ENCODE data around the gene ANTXR1. TPM values are rescaled to one million over a fixed set of nuclear protein-coding genes. Genes with fewer than 3 reads are reported as not detected.

ANTXR1 gene
- total RNA-seq, 6 donors from 2014 or later, result 11.5 to 76.4 (median 31.4) TPM

GRCh38 chr2:69013840-69014821 is 1.2 kb downstream of the ANTXR1 start:
- no peaks in the 10 kb centered on the region for H3K36me3 ChIP-seq
- peaks cover 0 to 9% (median 0%) of the 10 kb centered on the region in 4 donors for H3K27me3 ChIP-seq
- peak overlapping the region; percentile 43 to 83 (median 70) for H3K4me3 ChIP-seq
- H3K9me3 ChIP-seq, result no peaks in the 10 kb centered on the region
- ATAC-seq (ENCODE audit: low FRiP score in 2 of 2), result no peak
- WGBS, 2 donors, result 7 to 11% methylated on average over 14 to 18 of the region's 20 CpGs
- no peak for TF ChIP-seq EP300 (IDR thresholded peaks at IDR 0.05)
- TF ChIP-seq POLR2A (IDR thresholded peaks at IDR 0.05), result no peak
- no peak for TF ChIP-seq CTCF (IDR thresholded peaks at IDR 0.05)
- no peak for TF ChIP-seq POLR2AphosphoS5 (IDR thresholded peaks at IDR 0.05)
- DNase-seq, result no peak
- H3K4me1 ChIP-seq, result peaks cover 7 to 23% (median 13%) of the 10 kb centered on the region in 4 donors
- H3K27ac ChIP-seq, result peak overlapping the region; percentile 49 to 86 (median 76)

- DNase-seq (no peak), ATAC-seq (ENCODE audit: low FRiP score in 2 of 2) (peak in 1 of 2 donors; percentile 20)
- no peak for TF ChIP-seq EP300 (IDR thresholded peaks at IDR 0.05)
- no peak for TF ChIP-seq POLR2AphosphoS5 (IDR thresholded peaks at IDR 0.05)
- no peaks in the 10 kb centered on the region for H3K36me3 ChIP-seq
- WGBS, 2 donors, result 64 to 75% methylated on average over 4 to 5 of the region's 5 CpGs
- H3K4me3 ChIP-seq, result no peak overlapping the region
- peaks cover 0 to 9% (median 0%) of the 10 kb centered on the region in 4 donors for H3K27me3 ChIP-seq
- peaks cover 7 to 23% (median 12%) of the 10 kb centered on the region in 4 donors for H3K4me1 ChIP-seq
- no peaks in the 10 kb centered on the region for H3K9me3 ChIP-seq
- no peak overlapping the region for H3K27ac ChIP-seq
Observed at GRCh38 chr2:69017080-69017479, 4.1 kb downstream of the ANTXR1 start.

- WGBS, 2 donors, result 68 to 70% methylated on average over 3 of the region's 3 CpGs
- Histone ChIP-seq H3K4me3 (no peak overlapping the region), H3K9me3 (no peaks in the 10 kb centered on the region), H3K27me3 (peaks cover 0 to 9% (median 0%) of the 10 kb centered on the region in 4 donors), H3K27ac (no peak overlapping the region), H3K36me3 (no peaks in the 10 kb centered on the region), H3K4me1 (peaks cover 7 to 17% (median 12%) of the 10 kb centered on the region in 4 donors)
- no peak for TF ChIP-seq EP300 (IDR thresholded peaks at IDR 0.05)
- no peak for TF ChIP-seq CTCF (IDR thresholded peaks at IDR 0.05)
- no peak for TF ChIP-seq POLR2AphosphoS5 (IDR thresholded peaks at IDR 0.05)
- no peak for TF ChIP-seq POLR2A (IDR thresholded peaks at IDR 0.05)
- no peak for DNase-seq
- no peak for ATAC-seq (ENCODE audit: low FRiP score in 2 of 2)
Observed at GRCh38 chr2:69017835-69018234, 4.9 kb downstream of the ANTXR1 start.

GRCh38 chr2:69018678-69019095 is 5.7 kb downstream of the ANTXR1 start:
- no peak for DNase-seq

More at GRCh38 chr2:69018678-69019095, 5.7 kb downstream of the ANTXR1 start:
- Histone ChIP-seq H3K27ac (no peak overlapping the region), H3K4me3 (no peak overlapping the region), H3K27me3 (peaks cover 0 to 2% (median 0%) of the 10 kb centered on the region in 4 donors), H3K9me3 (no peaks in the 10 kb centered on the region), H3K4me1 (peaks cover 4 to 11% (median 8%) of the 10 kb centered on the region in 4 donors), H3K36me3 (no peaks in the 10 kb centered on the region)
- whole genome bisulfite sequencing, 2 donors, result 81 to 83% methylated on average over 4 of the region's 4 CpGs
- TF ChIP-seq POLR2AphosphoS5 (IDR thresholded peaks at IDR 0.05), result no peak
- TF ChIP-seq EP300 (IDR thresholded peaks at IDR 0.05), result no peak
- no peak for TF ChIP-seq POLR2A (IDR thresholded peaks at IDR 0.05)
- no peak for TF ChIP-seq CTCF (IDR thresholded peaks at IDR 0.05)
- no peak for ATAC-seq (ENCODE audit: low FRiP score in 2 of 2)
